ENCODE data around the gene PDLIM3. TPM values are rescaled to one million over a fixed set of nuclear protein-coding genes. Genes with fewer than 3 reads are reported as not detected.

The PDLIM3 gene
- total and polyA plus RNA-seq, 4 donors = 45.3 to 140 (median 90.3) TPM

DNA sequence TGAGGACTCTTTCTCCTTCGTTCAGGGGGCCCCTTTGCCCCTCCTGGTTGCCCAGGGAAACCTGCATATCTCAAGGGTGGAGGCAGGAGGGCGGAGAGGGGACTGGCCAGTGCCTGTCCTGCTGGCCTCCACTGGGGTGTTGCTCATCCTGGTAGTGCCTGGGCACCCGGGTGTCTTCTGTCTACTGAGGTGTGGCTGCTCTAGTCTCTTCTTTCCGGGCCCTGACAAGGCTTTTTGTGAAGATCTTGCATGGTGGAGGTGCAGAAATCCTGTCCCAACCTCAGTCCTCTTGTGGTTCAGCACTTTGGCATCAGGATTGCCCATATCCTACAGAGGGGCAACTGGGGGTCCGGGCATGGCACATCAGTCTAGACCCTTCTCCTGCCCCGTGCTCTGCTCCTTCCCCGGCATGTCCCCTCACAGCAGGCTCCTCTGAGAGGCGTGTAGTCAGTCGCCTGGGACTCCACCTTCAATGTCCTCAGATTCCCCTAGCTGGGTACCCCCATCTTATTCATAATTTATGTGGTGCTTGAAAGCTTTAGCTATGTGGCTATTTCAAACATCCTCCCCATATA is 65.6 kb downstream of the PDLIM3 start:
- Histone ChIP-seq H3K4me3 (ENCODE audit: low read depth, low read length) (no peak overlapping the region), H3K36me3 (ENCODE audit: control insufficient read depth, insufficient read depth, low read length) (no peaks in the 10 kb centered on the region), H3K9me3 (ENCODE audit: control insufficient read depth, insufficient read depth, low read length) (no peaks in the 10 kb centered on the region), H3K27me3 (ENCODE audit: control insufficient read depth, insufficient read depth, low read length) (no peaks in the 10 kb centered on the region), H3K27ac (ENCODE audit: low read depth, low read length) (no peak overlapping the region), H3K4me1 (ENCODE audit: control insufficient read depth, insufficient read depth, low read length) (peaks cover 13% of the 10 kb centered on the region)
- peak in 1 of 6 donors; percentile 21 for DNase-seq (ENCODE audit: low read depth in 4 of 6, low spot score in 6 of 6)
- 59% methylated on average over 5 of the region's 9 CpGs for WGBS (ENCODE audit: insufficient coverage)

DNA sequence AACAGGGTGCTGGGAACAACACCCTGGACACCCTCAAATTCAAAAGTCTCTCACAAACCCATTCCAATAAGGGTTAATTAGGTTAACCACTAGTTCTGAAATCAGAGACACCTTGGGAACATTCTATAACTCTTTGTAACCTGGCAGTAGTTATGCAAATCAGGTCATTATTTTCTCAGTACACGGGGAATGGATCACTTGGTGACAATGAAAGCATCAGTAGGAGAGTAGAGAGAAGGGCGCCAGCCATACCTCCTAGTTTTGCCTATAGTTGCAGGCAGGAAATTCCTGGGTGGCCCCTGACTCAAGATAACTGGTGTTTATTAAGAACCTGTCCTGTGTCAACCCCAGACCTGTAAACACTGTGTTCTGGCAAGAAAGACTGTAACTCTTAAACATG is 66.3 kb downstream of the PDLIM3 start:
- Histone ChIP-seq H3K27ac (ENCODE audit: low read depth, low read length) (no peak overlapping the region), H3K9me3 (ENCODE audit: control insufficient read depth, insufficient read depth, low read length) (no peaks in the 10 kb centered on the region), H3K4me3 (ENCODE audit: low read depth, low read length) (no peak overlapping the region), H3K4me1 (ENCODE audit: control insufficient read depth, insufficient read depth, low read length) (peaks cover 13% of the 10 kb centered on the region), H3K27me3 (ENCODE audit: control insufficient read depth, insufficient read depth, low read length) (no peaks in the 10 kb centered on the region), H3K36me3 (ENCODE audit: control insufficient read depth, insufficient read depth, low read length) (no peaks in the 10 kb centered on the region)
- DNase-seq (ENCODE audit: low read depth in 4 of 6, low spot score in 6 of 6) = no peak
- WGBS (ENCODE audit: insufficient coverage) = 58% methylated on average over 2 of the region's 2 CpGs

DNA sequence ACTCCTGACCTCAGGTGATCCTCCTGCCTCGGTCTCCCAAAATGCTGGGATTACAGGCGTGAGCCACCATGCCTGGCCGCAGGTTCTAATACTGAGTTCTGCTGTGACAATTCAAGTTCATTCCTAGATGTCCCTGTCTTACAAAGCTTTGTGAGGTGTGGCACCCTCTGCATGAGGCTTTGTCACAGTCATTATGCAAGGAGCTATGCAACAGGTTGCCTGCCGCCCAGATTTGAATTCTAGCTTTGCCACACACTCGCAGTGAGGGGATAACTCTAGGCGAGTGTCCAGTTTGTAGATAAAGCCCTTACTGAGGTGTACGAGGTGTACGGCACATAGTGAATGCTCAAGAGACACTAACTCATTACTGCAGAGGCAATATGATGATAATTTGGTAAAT is 67.3 kb downstream of the PDLIM3 start:
- 97% methylated on average over 6 of the region's 8 CpGs for WGBS (ENCODE audit: insufficient coverage)
- DNase-seq (ENCODE audit: low read depth in 4 of 6, low spot score in 6 of 6) = no peak
- H3K4me3 ChIP-seq (ENCODE audit: low read depth, low read length) = no peak overlapping the region
- H3K27me3 ChIP-seq (ENCODE audit: control insufficient read depth, insufficient read depth, low read length) = no peaks in the 10 kb centered on the region
- peaks cover 13% of the 10 kb centered on the region for H3K4me1 ChIP-seq (ENCODE audit: control insufficient read depth, insufficient read depth, low read length)
- no peaks in the 10 kb centered on the region for H3K9me3 ChIP-seq (ENCODE audit: control insufficient read depth, insufficient read depth, low read length)
- no peak overlapping the region for H3K27ac ChIP-seq (ENCODE audit: low read depth, low read length)
- H3K36me3 ChIP-seq (ENCODE audit: control insufficient read depth, insufficient read depth, low read length) = no peaks in the 10 kb centered on the region

DNA sequence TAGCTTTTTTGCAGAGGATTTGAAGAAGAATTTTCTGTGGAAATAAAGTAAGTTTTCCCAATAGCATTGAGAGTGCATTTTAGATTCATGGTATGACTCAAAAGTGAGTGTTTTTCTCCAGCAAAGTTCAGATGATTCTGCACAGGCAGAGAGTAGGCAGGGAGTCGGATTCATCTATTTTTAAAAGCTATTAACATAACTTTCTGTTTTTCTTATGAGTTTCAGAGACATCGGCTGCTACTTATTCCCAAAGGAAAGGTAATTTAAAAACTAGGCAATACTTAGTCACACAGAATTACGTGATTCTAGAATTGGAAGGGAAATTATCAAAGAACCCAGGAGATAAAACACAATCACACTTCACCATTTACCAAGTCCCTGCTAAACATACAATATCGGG is 68.2 kb downstream of the PDLIM3 start:
- WGBS (ENCODE audit: insufficient coverage) = no CpG with 5 or more reads among the region's 4 CpGs
- no peaks in the 10 kb centered on the region for H3K27me3 ChIP-seq (ENCODE audit: control insufficient read depth, insufficient read depth, low read length)
- no peak overlapping the region for H3K27ac ChIP-seq (ENCODE audit: low read depth, low read length)
- no peak overlapping the region for H3K4me3 ChIP-seq (ENCODE audit: low read depth, low read length)
- peaks cover 11% of the 10 kb centered on the region for H3K4me1 ChIP-seq (ENCODE audit: control insufficient read depth, insufficient read depth, low read length)
- H3K36me3 ChIP-seq (ENCODE audit: control insufficient read depth, insufficient read depth, low read length) = no peaks in the 10 kb centered on the region
- H3K9me3 ChIP-seq (ENCODE audit: control insufficient read depth, insufficient read depth, low read length) = no peaks in the 10 kb centered on the region
- DNase-seq (ENCODE audit: low read depth in 4 of 6, low spot score in 6 of 6) = peak in 1 of 6 donors; percentile 39

DNA sequence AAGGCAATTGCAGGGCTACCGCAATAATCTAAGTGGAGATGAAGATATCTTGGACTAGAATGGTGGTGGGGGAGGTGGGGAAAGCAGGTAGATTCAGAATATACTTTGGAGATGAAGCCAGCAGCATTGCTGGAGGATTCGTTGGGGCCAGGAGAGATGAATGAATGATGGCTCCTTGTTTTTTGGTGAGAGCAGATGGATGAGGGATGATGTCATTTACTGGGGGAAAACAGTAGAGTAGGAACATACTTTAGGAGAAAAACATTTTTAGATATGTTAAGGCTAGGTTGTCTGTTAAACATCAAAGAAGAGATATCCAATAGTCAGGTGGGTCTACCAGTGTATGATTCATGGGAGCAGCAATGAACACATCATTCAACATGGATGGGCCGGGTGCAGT is 69.6 kb downstream of the PDLIM3 start:
- Histone ChIP-seq H3K4me1 (ENCODE audit: control insufficient read depth, insufficient read depth, low read length) (peaks cover 5% of the 10 kb centered on the region), H3K27ac (ENCODE audit: low read depth, low read length) (no peak overlapping the region), H3K27me3 (ENCODE audit: control insufficient read depth, insufficient read depth, low read length) (no peaks in the 10 kb centered on the region), H3K4me3 (ENCODE audit: low read depth, low read length) (no peak overlapping the region), H3K36me3 (ENCODE audit: control insufficient read depth, insufficient read depth, low read length) (no peaks in the 10 kb centered on the region), H3K9me3 (ENCODE audit: control insufficient read depth, insufficient read depth, low read length) (no peaks in the 10 kb centered on the region)
- DNase-seq (ENCODE audit: low read depth in 4 of 6, low spot score in 6 of 6) = no peak
- WGBS (ENCODE audit: insufficient coverage) = 87% methylated on average over 2 of the region's 3 CpGs

DNA sequence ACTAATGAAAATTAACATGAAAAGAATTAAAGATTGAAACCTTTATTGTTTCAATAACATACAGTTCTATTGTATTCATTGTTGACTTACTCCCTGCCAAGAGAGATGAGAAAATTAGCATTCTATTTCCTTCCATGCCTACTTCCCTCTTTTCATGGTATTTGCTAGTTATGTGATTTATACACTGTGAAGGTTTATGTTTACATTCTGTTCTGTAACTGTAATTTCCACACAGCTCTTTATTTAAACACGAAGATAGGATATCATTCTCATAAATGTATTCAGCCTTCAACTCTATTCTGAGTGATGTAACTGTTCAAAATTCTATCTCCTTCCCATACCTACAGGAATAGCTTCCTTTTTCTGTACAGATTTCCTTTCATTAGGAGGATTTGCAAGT is 70.4 kb downstream of the PDLIM3 start:
- WGBS (ENCODE audit: insufficient coverage) = no CpG with 5 or more reads among the region's 1 CpG
- Histone ChIP-seq H3K9me3 (ENCODE audit: control insufficient read depth, insufficient read depth, low read length) (no peaks in the 10 kb centered on the region), H3K36me3 (ENCODE audit: control insufficient read depth, insufficient read depth, low read length) (no peaks in the 10 kb centered on the region), H3K27me3 (ENCODE audit: control insufficient read depth, insufficient read depth, low read length) (no peaks in the 10 kb centered on the region), H3K4me3 (ENCODE audit: low read depth, low read length) (no peak overlapping the region), H3K27ac (ENCODE audit: low read depth, low read length) (no peak overlapping the region), H3K4me1 (ENCODE audit: control insufficient read depth, insufficient read depth, low read length) (no peaks in the 10 kb centered on the region)
- DNase-seq (ENCODE audit: low read depth in 4 of 6, low spot score in 6 of 6) = peak in 1 of 6 donors; percentile 15

DNA sequence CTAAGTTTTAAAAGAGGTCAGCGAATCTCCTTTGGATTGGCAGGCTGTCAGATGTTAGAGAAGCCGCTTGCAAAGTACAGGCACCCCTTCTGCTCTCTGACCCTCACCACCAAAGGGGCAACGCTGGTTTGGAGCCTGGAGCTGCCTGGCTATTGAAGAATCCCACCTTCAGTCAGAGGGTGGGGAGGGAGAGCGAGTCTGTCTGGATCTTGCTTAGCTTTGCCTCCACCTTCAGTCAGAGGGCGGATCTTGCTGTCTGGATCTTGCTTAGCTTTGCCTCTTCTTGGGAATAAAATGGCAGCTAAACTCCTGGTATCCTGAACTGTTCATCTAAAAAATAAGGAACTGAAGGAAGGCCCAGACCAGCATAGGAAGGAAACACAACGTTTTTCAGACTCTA is 71.1 kb downstream of the PDLIM3 start:
- WGBS (ENCODE audit: insufficient coverage) = 67% methylated on average over 4 of the region's 6 CpGs
- no peak for DNase-seq (ENCODE audit: low read depth in 4 of 6, low spot score in 6 of 6)
- Histone ChIP-seq H3K27ac (ENCODE audit: low read depth, low read length) (no peak overlapping the region), H3K27me3 (ENCODE audit: control insufficient read depth, insufficient read depth, low read length) (no peaks in the 10 kb centered on the region), H3K4me1 (ENCODE audit: control insufficient read depth, insufficient read depth, low read length) (no peaks in the 10 kb centered on the region), H3K36me3 (ENCODE audit: control insufficient read depth, insufficient read depth, low read length) (no peaks in the 10 kb centered on the region), H3K4me3 (ENCODE audit: low read depth, low read length) (no peak overlapping the region), H3K9me3 (ENCODE audit: control insufficient read depth, insufficient read depth, low read length) (no peaks in the 10 kb centered on the region)

DNA sequence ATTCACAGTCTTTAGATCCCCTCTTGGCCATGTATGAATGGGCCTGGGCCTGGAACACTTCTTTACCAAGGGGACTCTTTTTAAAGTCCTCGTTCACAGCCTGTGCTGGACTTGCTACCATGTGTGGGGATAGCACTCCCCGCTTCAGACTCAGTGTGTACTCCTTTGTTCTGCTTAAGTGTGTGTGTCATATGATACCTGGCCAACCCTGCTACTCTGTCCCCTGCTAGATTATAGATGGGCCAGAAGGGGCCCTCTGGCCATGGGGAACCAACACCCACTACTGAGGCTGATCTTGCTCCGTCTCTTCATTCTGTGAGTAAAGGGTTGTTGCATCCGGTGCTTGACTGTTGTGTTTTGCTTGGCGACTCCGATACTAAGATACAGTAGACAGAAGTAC is 71.8 kb downstream of the PDLIM3 start:
- Histone ChIP-seq H3K4me3 (ENCODE audit: low read depth, low read length) (no peak overlapping the region), H3K9me3 (ENCODE audit: control insufficient read depth, insufficient read depth, low read length) (no peaks in the 10 kb centered on the region), H3K27ac (ENCODE audit: low read depth, low read length) (no peak overlapping the region), H3K36me3 (ENCODE audit: control insufficient read depth, insufficient read depth, low read length) (no peaks in the 10 kb centered on the region), H3K27me3 (ENCODE audit: control insufficient read depth, insufficient read depth, low read length) (no peaks in the 10 kb centered on the region), H3K4me1 (ENCODE audit: control insufficient read depth, insufficient read depth, low read length) (no peaks in the 10 kb centered on the region)
- WGBS (ENCODE audit: insufficient coverage) = 80% methylated on average over 2 of the region's 6 CpGs
- DNase-seq (ENCODE audit: low read depth in 4 of 6, low spot score in 6 of 6) = no peak

DNA sequence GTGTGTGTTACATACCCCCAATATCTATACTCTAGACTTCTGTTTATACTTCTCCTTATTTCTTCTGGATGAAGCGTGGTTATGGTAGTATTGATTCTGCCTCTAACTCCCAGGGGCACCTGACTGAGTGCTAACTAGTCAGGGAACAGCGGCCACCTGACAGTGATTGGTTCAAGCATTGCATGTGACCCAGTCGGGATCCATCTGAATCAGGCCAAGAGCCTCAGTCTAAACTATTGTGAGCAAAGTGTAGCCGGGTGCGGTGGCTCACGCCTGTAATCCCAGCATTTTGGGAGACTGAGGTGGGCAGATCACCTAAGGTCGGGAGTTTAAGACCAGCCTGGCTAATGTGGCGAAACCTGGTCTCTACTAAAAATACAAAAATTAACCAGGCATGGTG is 73.7 kb downstream of the PDLIM3 start:
- WGBS (ENCODE audit: insufficient coverage) = 99% methylated on average over 5 of the region's 8 CpGs
- no peak for DNase-seq (ENCODE audit: low read depth in 4 of 6, low spot score in 6 of 6)
- H3K27ac ChIP-seq (ENCODE audit: low read depth, low read length) = no peak overlapping the region
- H3K27me3 ChIP-seq (ENCODE audit: control insufficient read depth, insufficient read depth, low read length) = no peaks in the 10 kb centered on the region
- H3K4me3 ChIP-seq (ENCODE audit: low read depth, low read length) = no peak overlapping the region
- no peaks in the 10 kb centered on the region for H3K36me3 ChIP-seq (ENCODE audit: control insufficient read depth, insufficient read depth, low read length)
- H3K9me3 ChIP-seq (ENCODE audit: control insufficient read depth, insufficient read depth, low read length) = no peaks in the 10 kb centered on the region
- H3K4me1 ChIP-seq (ENCODE audit: control insufficient read depth, insufficient read depth, low read length) = no peaks in the 10 kb centered on the region

DNA sequence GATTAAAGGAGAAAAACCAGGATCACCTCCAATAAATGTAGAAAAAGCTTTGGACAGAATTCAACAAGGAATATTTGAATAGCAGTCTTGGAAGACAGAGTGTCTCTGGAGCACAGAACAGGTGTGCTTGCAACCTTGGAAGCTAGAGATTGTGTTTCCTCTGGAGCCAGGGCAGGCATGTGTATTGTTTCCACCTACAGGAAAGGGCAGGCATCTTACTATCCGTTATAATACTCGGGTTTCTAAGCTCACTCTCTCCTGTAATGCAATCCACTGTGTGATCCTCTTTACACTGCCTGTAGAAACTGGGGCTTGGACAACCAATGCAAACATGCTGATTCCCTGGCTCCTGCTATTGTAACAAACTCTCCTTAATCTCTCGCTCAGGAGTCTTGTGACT is 78.2 kb downstream of the PDLIM3 start:
- H3K4me1 ChIP-seq (ENCODE audit: control insufficient read depth, insufficient read depth, low read length) = no peaks in the 10 kb centered on the region
- 41% methylated on average over 3 of the region's 3 CpGs for WGBS (ENCODE audit: insufficient coverage)
- H3K36me3 ChIP-seq (ENCODE audit: control insufficient read depth, insufficient read depth, low read length) = no peaks in the 10 kb centered on the region
- H3K4me3 ChIP-seq (ENCODE audit: low read depth, low read length) = no peak overlapping the region
- no peaks in the 10 kb centered on the region for H3K9me3 ChIP-seq (ENCODE audit: control insufficient read depth, insufficient read depth, low read length)
- H3K27ac ChIP-seq (ENCODE audit: low read depth, low read length) = no peak overlapping the region
- DNase-seq (ENCODE audit: low read depth in 4 of 6, low spot score in 6 of 6) = no peak
- no peaks in the 10 kb centered on the region for H3K27me3 ChIP-seq (ENCODE audit: control insufficient read depth, insufficient read depth, low read length)
